Fibroblast of mammary gland (primary cell): ENCODE data around the gene AFAP1.

Experiments
- DNase-seq: peaks from one replicate; pipeline ENCODE4 v3.0.0-alpha.2; 2010; ENCODE audit warnings: low read depth
- H3K4me3 ChIP-seq: 2 replicates; pipeline ENCODE4 v1.5.1; 2011; ENCODE audit warnings: low read depth, mild to moderate bottlenecking, low read length, moderate library complexity; ENCODE audit not compliant: control insufficient read depth
- CTCF ChIP-seq: conservative IDR thresholded peaks from 2 replicates; pipeline ENCODE4 v1.5.1; 2011; ENCODE audit warnings: low read depth, low read length, inconsistent platforms; ENCODE audit not compliant: control insufficient read depth, insufficient read depth

AFAP1 gene

GRCh38 chr4:7714176-7714575 lies 225.5 kb downstream of the AFAP1 start:
- no peak overlapping the region for H3K4me3 ChIP-seq
- TF ChIP-seq CTCF, result no peak
- no peak for DNase-seq

- no peak for TF ChIP-seq CTCF
- DNase-seq, result no peak
- H3K4me3 ChIP-seq, result no peak overlapping the region
These were observed 225.9 kb downstream of the AFAP1 start for GRCh38 chr4:7713757-7714156.

GRCh38 chr4:7712021-7712671 lies 227.5 kb downstream of the AFAP1 start:
- no peak for TF ChIP-seq CTCF
- no peak overlapping the region for H3K4me3 ChIP-seq
- DNase-seq, result no peak

DNA sequence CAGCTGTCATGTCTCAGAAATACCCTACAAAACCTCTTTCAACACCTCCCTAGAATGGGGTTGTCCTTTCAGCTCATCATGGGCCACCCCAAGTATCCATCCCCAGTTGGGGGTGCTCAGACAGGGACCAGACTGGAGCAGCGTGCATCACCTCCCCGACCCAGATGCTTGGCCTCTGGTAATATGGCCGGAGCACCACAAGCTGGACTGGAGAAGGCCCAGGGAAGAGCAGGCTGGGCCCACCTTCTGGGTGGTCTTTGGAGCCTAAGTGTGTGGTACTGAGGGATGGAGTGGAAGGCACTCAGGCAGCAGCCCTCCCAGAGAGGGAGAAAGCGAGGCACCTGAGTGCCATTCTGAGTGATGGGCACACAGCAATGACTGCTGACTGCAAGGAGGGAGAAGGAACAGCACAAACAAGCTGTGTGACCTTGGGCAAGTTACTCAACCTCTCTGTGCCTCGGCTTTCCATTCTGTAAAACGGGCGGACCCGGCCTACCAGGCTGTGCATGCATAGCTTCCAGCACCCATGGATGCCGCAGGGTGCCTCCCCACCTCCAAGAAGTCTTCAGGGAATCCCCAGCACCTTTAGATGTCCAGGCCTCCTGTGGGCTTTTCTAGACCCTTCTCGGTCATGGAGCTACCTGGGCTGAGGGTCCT lies 228.2 kb downstream of the AFAP1 start:
- no peak for TF ChIP-seq CTCF
- no peak overlapping the region for H3K4me3 ChIP-seq
- no peak for DNase-seq

GRCh38 chr4:7710576-7711306 lies 228.9 kb downstream of the AFAP1 start:
- TF ChIP-seq CTCF, result no peak
- no peak overlapping the region for H3K4me3 ChIP-seq
- DNase-seq, result no peak

GRCh38 chr4:7710126-7710525 lies 229.5 kb downstream of the AFAP1 start:
- H3K4me3 ChIP-seq, result no peak overlapping the region
- no peak for DNase-seq
- no peak for TF ChIP-seq CTCF
